Activated CD8-positive, alpha-beta memory T cell treated with anti-CD3 and anti-CD28 coated beads, Interleukin-2, amount 10 ng/mL, durations not matched to agents 7 days and 5 days (primary cell): ENCODE data around the gene KCNIP4. TPM values are rescaled to one million over a fixed set of nuclear protein-coding genes. Genes with fewer than 3 reads are reported as not detected.
A peak's percentile ranks its signal among the peaks of the same experiment; 100 is the strongest.

Experiments used
- ATAC-seq: fragments of 150-1000 bp; cut with Tn5 transposase; one replicate; pipeline ENCODE4 v1.10.0; 2021; ENCODE audit warnings: moderate library complexity
- CTCF ChIA-PET: fragments of 350-600 bp; sonication (Branson Sonifier 250); formaldehyde crosslinking; loops from one replicate; lab custom pipeline; 2021; ENCODE audit warnings: antibody characterized with exemption; lab: Charles Lee
- DNase-seq: peaks from one replicate; pipeline ENCODE4 v3.0.0-alpha.2; 2020
- H3K27ac Mint-ChIP-seq: one replicate; pipeline ENCODE4 v1.8.0; 2021; ENCODE audit warnings: mild to moderate bottlenecking, mixed read lengths
- H3K27me3 Mint-ChIP-seq: one replicate; pipeline ENCODE4 v1.8.0; 2021; ENCODE audit warnings: mixed read lengths
- H3K36me3 Mint-ChIP-seq: one replicate; pipeline ENCODE4 v1.8.0; 2021; ENCODE audit warnings: mild to moderate bottlenecking, mixed read lengths
- H3K4me1 Mint-ChIP-seq: one replicate; pipeline ENCODE4 v1.8.0; 2021; ENCODE audit warnings: mixed read lengths
- H3K4me3 Mint-ChIP-seq: one replicate; pipeline ENCODE4 v1.8.0; 2021; ENCODE audit warnings: mild to moderate bottlenecking, moderate library complexity, mixed read lengths
- H3K9me3 Mint-ChIP-seq: one replicate; pipeline ENCODE4 v1.8.0; 2022; ENCODE audit warnings: low read depth, mixed read lengths
- total RNA-seq, 2 experiments: library from RNA; stranded (reverse); gene quantifications; one replicate each; pipeline ENCODE4 v1.2.3, GENCODE V29; 2021

KCNIP4 gene
- total RNA-seq, 2 experiments from 2014 or later, result not detected

DNA sequence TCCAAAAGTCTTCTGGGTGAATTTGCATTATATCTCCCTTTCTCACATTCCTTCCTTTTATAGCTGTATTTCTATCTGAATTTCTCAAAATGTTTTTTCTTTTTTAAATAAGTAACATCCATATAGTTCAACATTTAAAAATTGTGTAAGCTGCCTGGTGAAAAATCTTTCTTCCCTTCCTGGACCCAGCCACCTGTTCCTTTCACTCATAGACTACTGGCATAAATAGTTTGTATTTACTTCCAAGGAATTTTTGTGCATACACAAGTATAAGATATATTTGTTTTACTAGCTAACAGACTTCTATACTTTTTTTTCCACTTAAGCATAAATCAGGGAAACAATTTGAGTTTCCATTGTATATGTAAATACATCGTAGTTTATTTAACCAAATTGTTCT lies 1212.6 kb downstream of the KCNIP4 start:
- DNase-seq, result no peak
- peaks cover 17% of the 10 kb centered on the region for H3K9me3 Mint-ChIP-seq
- H3K36me3 Mint-ChIP-seq, result peaks cover 30% of the 10 kb centered on the region
- H3K4me1 Mint-ChIP-seq, result no peaks in the 10 kb centered on the region
- H3K27me3 Mint-ChIP-seq, result no peaks in the 10 kb centered on the region
- CTCF ChIA-PET, result no interaction called here
- H3K4me3 Mint-ChIP-seq, result no peak overlapping the region
- H3K27ac Mint-ChIP-seq, result no peak overlapping the region
- ATAC-seq, result no peak

GRCh38 chr4:20724915-20725314 lies 1223.7 kb downstream of the KCNIP4 start:
- ATAC-seq (no peak), DNase-seq (no peak)
- H3K4me3 Mint-ChIP-seq, result no peak overlapping the region
- no peaks in the 10 kb centered on the region for H3K4me1 Mint-ChIP-seq
- H3K9me3 Mint-ChIP-seq, result peaks cover 5% of the 10 kb centered on the region
- peaks cover 42% of the 10 kb centered on the region for H3K36me3 Mint-ChIP-seq
- H3K27ac Mint-ChIP-seq, result no peak overlapping the region
- CTCF ChIA-PET, result no interaction called here
- H3K27me3 Mint-ChIP-seq, result no peaks in the 10 kb centered on the region

DNA sequence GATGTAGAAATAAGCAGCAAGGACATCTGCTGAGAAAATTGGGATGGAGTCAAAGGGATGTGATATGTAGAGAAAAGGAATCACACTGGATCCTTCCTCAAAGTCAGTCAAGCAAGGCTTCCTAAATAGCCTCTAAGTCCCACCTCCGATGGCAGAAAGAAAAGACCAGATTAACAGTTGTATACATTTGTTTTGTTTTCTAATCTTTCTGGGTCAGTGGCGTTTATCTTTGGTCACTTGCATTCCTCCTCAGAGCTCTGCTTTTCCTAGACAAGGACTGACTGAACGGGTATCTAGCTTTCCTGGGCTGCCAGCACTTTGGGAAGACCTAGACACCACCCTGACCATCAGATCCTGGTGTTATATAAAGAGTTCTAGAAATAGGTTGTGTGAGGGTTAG lies 1225.1 kb downstream of the KCNIP4 start:
- no peak for ATAC-seq
- no peak overlapping the region for H3K4me3 Mint-ChIP-seq
- DNase-seq, result no peak
- no peaks in the 10 kb centered on the region for H3K4me1 Mint-ChIP-seq
- no peaks in the 10 kb centered on the region for H3K27me3 Mint-ChIP-seq
- H3K36me3 Mint-ChIP-seq, result peaks cover 51% of the 10 kb centered on the region
- peaks cover 7% of the 10 kb centered on the region for H3K9me3 Mint-ChIP-seq
- CTCF ChIA-PET, result no interaction called here
- no peak overlapping the region for H3K27ac Mint-ChIP-seq

DNA sequence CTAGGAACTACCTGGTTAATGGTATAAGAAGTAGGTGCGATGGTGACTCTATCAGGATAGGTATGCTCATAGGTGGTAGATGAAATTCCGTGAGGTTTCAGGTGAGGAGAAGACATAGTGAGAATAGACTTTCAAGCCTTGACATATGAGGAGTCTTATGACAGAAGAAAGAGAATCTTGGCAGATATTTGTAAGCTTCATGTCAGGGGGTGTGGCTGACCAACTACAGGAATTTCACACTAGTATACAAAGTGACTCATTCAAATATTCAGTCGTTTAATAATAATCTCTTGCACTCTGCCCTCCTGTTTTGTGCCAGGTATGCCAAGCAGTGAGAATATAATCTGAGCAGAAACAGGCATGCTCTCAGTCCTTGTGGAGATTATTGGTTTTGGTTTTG lies 1225.6 kb downstream of the KCNIP4 start:
- no peak overlapping the region for H3K4me3 Mint-ChIP-seq
- H3K9me3 Mint-ChIP-seq, result peaks cover 7% of the 10 kb centered on the region
- H3K27me3 Mint-ChIP-seq, result no peaks in the 10 kb centered on the region
- ATAC-seq (no peak), DNase-seq (no peak)
- no peaks in the 10 kb centered on the region for H3K4me1 Mint-ChIP-seq
- CTCF ChIA-PET, result no interaction called here
- no peak overlapping the region for H3K27ac Mint-ChIP-seq
- peaks cover 55% of the 10 kb centered on the region for H3K36me3 Mint-ChIP-seq

DNA sequence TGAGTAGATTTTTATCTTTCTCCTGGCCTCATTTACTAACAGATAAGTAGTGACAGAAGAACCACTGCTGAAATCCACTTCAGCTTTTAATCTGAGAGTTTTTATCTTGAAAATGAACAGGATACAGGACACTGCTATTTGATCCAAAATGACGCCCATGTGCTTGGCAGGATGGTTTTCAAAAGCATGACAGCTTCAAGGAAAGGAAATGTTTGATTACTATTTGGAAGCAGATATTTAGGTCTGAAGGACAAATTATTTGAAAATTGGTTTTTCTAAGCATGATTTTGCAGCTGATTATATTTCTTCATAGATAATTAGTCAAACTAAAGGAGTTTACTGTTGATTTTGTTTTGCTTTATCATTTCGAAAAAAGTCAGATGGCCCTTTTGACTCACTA lies 1237.2 kb downstream of the KCNIP4 start:
- DNase-seq (no peak), ATAC-seq (no peak)
- Mint-ChIP-seq H3K36me3 (peaks cover 27% of the 10 kb centered on the region), H3K27me3 (no peaks in the 10 kb centered on the region), H3K27ac (no peak overlapping the region), H3K4me3 (no peak overlapping the region), H3K9me3 (no peaks in the 10 kb centered on the region), H3K4me1 (no peaks in the 10 kb centered on the region)
- CTCF ChIA-PET, result no interaction called here

DNA sequence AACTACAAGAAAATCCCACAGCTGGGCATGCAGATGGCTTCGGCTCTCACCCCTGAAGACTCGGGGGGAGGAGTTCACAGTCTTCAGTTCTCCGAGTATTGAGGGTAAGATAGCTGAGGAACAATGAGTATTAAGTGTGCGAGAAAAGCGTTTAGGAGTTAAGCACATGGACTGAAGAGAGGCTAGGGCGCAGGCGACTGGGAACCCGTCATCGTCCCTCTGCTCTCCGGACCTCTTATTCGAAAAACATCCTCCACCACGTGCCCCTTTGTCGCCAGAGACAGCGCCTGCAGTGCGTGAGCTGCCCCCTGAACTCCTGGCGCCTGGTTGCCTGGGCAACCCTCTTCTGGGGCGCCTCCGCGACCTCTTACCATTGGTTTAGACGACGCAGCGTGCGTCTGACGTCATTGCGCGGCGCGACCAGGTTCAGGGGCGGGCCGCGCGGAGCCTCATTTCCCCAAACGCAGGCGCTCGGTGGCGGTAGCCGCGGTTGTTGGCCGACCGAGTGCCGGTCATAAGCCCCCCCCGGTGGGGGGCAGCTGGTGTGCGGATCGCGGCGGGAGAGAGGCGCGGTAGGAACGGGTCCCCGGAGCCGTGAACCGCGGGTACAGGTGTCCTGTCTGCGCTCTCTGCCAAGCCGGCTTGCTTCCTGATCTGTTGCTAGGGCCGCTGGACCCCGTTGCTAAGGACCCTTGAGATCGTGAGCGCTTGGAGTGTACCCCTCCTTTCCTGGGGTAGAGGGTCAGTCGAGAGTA lies 1248.4 kb downstream of the KCNIP4 start, which contains the start of gene PACRGL:
PACRGL (plus strand) TSS at position 452 of the 755 bp plus-strand sequence. CDS start 4,024 bp downstream, outside the sequence.
- Mint-ChIP-seq H3K4me3 (peak within 1 kb of the TSS; percentile 88), H3K36me3 (peaks cover 7% of the 10 kb centered on the region), H3K27ac (peak within 1 kb of the TSS; percentile 90), H3K4me1 (peaks cover 20% of the 10 kb centered on the region), H3K27me3 (no peaks in the 10 kb centered on the region), H3K9me3 (no peaks in the 10 kb centered on the region)
- CTCF ChIA-PET, result interaction anchor here (1.1 kb wide), 1 partner anchor 278 kb away, joined by 3 read pairs; no protein-coding TSS in a partner anchor
- ATAC-seq (peak; percentile 99), DNase-seq (peak; percentile 96)

DNA sequence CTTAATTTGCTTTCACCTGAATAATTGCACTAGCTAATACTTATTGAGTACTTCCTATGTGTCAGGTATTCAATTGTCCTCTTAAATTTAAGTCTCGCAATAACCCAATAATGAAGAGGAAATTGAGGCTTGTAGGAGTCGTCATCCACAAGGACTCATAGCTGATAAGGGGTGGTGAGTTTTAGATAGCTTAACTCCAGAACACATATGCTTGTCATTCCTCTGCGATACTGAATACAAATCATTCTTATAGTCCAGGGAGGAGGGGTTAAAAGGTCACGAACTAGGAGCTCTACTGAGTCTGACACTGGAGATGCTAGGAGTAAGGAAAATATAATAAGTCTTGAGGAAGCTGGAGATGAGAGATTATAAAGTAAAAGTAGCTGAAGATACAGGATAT lies 1249.8 kb downstream of the KCNIP4 start:
- Mint-ChIP-seq H3K9me3 (no peaks in the 10 kb centered on the region), H3K36me3 (no peaks in the 10 kb centered on the region), H3K27me3 (no peaks in the 10 kb centered on the region), H3K4me3 (no peak overlapping the region), H3K27ac (no peak overlapping the region), H3K4me1 (peaks cover 20% of the 10 kb centered on the region)
- CTCF ChIA-PET, result interaction anchor here (1.1 kb wide), 2 partner anchors 15 to 277 kb away, joined by 3 to 4 read pairs; no protein-coding TSS in a partner anchor
- ATAC-seq (no peak), DNase-seq (no peak)

- DNase-seq (no peak), ATAC-seq (no peak)
- H3K27me3 Mint-ChIP-seq, result no peaks in the 10 kb centered on the region
- no peaks in the 10 kb centered on the region for H3K36me3 Mint-ChIP-seq
- no peak overlapping the region for H3K27ac Mint-ChIP-seq
- no peak overlapping the region for H3K4me3 Mint-ChIP-seq
- CTCF ChIA-PET, result interaction anchor here (1.1 kb wide), 1 partner anchor 15 kb away, joined by 4 read pairs; no protein-coding TSS in a partner anchor
- H3K4me1 Mint-ChIP-seq, result peaks cover 20% of the 10 kb centered on the region
- no peaks in the 10 kb centered on the region for H3K9me3 Mint-ChIP-seq
Observed at GRCh38 chr4:20698382-20698781, 1250.2 kb downstream of the KCNIP4 start.

DNA sequence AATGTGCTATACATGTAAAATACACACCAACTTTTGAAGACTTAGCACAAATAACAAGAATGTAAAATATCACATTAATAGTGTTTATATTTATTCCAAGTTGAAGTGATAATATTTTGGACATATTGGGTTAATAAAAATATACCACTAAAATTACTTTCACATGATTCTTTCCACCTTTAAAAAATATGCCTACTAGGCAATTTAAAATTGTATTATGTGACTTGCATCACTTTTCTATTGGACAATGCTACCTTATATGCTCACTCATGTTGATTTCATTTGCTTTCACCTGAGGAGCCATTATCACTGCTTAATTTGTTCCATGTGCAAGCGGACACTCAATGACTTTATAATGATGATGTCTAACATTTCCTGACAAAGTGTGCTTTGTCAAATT lies 1251.8 kb downstream of the KCNIP4 start:
- H3K4me3 Mint-ChIP-seq, result no peak overlapping the region
- DNase-seq (no peak), ATAC-seq (no peak)
- CTCF ChIA-PET, result no interaction called here
- no peaks in the 10 kb centered on the region for H3K9me3 Mint-ChIP-seq
- H3K36me3 Mint-ChIP-seq, result no peaks in the 10 kb centered on the region
- H3K4me1 Mint-ChIP-seq, result peaks cover 17% of the 10 kb centered on the region
- no peaks in the 10 kb centered on the region for H3K27me3 Mint-ChIP-seq
- H3K27ac Mint-ChIP-seq, result no peak overlapping the region

- ATAC-seq, result no peak
- Mint-ChIP-seq H3K4me1 (no peaks in the 10 kb centered on the region), H3K9me3 (no peaks in the 10 kb centered on the region), H3K27ac (no peak overlapping the region), H3K4me3 (no peak overlapping the region), H3K36me3 (no peaks in the 10 kb centered on the region), H3K27me3 (peaks cover 10% of the 10 kb centered on the region)
- CTCF ChIA-PET, result no interaction called here
- no peak for DNase-seq
Observed at GRCh38 chr4:20687864-20688263, 1260.7 kb downstream of the KCNIP4 start.

DNA sequence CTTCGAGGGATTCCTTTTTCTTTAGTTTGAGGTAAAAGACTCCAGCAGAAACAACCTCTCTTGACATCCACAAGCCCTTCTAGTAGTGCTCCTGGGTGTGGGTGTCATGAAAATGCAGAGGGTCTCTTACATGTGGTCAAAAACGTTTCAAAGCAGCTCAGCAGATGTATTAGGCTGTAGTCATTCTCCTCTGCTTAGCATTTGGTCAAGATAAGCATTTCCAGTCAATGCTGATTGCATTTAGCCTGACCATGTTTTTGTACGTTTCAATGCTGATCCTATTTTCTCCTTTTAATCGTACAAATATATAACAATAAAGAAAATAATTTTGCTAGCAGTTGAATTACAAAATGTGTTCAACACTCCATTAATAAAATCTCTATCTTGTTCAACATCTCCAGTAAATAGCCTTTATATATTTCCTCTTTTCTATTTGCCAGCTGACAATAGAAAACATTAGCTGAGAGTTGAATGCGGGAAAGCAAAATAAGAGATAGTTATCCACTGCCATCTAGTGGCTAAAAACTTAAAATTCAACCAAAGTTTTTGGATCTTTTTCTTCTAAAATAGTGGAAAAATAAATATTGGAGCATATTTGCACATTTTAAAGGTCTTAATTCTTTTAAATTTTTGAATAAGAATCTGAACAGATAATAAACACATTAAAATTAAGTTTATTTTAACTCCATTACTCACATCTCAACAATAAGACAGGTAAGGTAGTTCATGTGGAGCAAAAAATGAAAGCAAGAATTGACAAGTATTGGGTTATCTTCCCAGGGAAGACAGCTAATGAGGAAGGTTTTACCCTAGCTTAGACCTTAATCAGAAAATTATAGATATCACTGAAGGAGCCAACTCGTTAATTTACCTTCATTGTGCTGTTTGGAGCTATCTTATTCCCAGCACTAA lies 1263.5 kb downstream of the KCNIP4 start:
- Mint-ChIP-seq H3K27ac (no peak overlapping the region), H3K4me3 (no peak overlapping the region), H3K27me3 (peaks cover 9% of the 10 kb centered on the region), H3K36me3 (no peaks in the 10 kb centered on the region), H3K4me1 (no peaks in the 10 kb centered on the region), H3K9me3 (no peaks in the 10 kb centered on the region)
- DNase-seq (no peak), ATAC-seq (no peak)
- CTCF ChIA-PET, result interaction anchor here (1.0 to 1.9 kb wide), 7 partner anchors 8 to 290 kb away, joined by 3 to 8 read pairs (median 4); no protein-coding TSS in a partner anchor

DNA sequence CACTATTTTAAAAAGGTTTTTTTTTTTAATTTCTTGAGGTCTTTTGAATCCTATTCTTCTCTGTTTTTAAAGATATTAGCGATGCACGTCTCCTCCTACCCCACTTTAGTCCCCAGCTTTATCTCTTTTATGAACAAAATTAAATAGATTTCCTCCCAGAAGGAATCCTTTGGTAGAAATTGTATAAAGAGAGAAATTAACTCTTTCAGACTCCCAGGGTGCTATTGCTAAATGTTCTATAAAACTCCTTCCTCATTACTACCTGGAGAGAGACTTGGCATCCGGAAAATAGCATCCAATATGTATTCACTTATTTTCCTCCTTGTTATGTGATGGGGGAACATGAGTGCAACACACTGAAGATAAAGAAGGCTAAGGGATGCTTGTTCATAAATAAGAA lies 1264.8 kb downstream of the KCNIP4 start:
- H3K4me1 Mint-ChIP-seq, result no peaks in the 10 kb centered on the region
- H3K4me3 Mint-ChIP-seq, result no peak overlapping the region
- ATAC-seq, result no peak
- no peaks in the 10 kb centered on the region for H3K9me3 Mint-ChIP-seq
- no peaks in the 10 kb centered on the region for H3K36me3 Mint-ChIP-seq
- no peak for DNase-seq
- H3K27ac Mint-ChIP-seq, result no peak overlapping the region
- H3K27me3 Mint-ChIP-seq, result peaks cover 11% of the 10 kb centered on the region
- CTCF ChIA-PET, result interaction anchor here (1.4 kb wide), 1 partner anchor 15 kb away, joined by 4 read pairs; no protein-coding TSS in a partner anchor

DNA sequence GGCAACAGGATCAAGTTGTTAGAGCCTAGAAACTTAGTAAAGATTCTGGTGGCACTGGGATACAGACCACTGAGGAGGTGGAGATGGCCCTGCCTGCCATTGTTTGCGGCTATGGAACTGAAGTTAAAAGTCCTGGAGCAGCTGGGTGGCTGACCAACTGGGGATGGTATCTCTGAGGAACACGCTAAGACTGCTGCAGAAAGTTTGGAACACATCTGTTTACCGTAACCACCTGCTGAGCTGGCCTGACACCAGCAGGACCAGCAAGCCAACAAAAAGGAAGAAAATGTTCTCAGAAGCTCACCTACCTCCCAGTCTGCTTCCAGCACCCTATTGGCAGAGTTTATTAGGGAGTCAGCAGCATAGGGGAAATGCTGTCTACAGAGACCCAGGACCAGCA lies 1265.7 kb downstream of the KCNIP4 start:
- Mint-ChIP-seq H3K27ac (no peak overlapping the region), H3K4me3 (no peak overlapping the region), H3K27me3 (peaks cover 17% of the 10 kb centered on the region), H3K9me3 (no peaks in the 10 kb centered on the region), H3K4me1 (no peaks in the 10 kb centered on the region), H3K36me3 (no peaks in the 10 kb centered on the region)
- CTCF ChIA-PET, result no interaction called here
- ATAC-seq (no peak), DNase-seq (no peak)
